UCSD-AML1 (cell line): ENCODE measurements around the gene SCRN1.
"Not testable (repeated sequence)": the region's sequence is repeated elsewhere in the genome, so short reads cannot be mapped to it uniquely, and the experiment has no call there.

Experiments used
- DNase-seq: peaks from one replicate; lab custom pipeline; 2025; ENCODE audit not compliant: unreplicated experiment; lab: John Stamatoyannopoulos, UW

SCRN1 gene

GRCh38 chr7:29892231-29892630 lies 97.4 kb downstream of the SCRN1 start:
- DNase-seq = no peak

GRCh38 chr7:29891766-29892165 lies 97.8 kb downstream of the SCRN1 start:
- DNase-seq = no peak

DNA sequence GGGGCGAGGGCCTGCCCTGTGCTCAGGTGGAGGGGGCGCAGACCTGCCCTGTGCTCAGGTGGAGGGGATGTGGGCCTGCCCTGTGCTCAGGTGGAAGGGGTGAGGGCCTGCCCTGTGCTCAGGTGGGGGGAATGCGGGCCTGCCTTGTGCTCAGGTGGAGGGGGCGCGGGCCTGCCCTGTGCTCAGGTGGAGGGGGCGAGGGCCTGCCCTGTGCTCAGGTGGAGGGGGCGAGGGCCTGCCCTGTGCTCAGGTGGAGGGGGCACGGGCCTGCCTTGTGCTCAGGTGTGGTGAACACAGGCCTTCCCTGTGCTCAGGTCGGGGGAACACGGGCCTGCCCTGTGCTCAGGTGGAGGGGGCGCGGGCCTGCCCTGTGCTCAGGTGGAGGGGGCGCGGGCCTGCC lies 98.8 kb downstream of the SCRN1 start:
- not testable (repeated sequence) for DNase-seq

- no peak for DNase-seq
Measured at GRCh38 chr7:29890251-29890650, 99.3 kb downstream of the SCRN1 start.

- no peak for DNase-seq
Measured at GRCh38 chr7:29889288-29889687, 100.3 kb downstream of the SCRN1 start.

- no peak for DNase-seq
Measured at GRCh38 chr7:29888006-29888405, 101.6 kb downstream of the SCRN1 start.

GRCh38 chr7:29886827-29887226 lies 102.8 kb downstream of the SCRN1 start:
- no peak for DNase-seq

DNA sequence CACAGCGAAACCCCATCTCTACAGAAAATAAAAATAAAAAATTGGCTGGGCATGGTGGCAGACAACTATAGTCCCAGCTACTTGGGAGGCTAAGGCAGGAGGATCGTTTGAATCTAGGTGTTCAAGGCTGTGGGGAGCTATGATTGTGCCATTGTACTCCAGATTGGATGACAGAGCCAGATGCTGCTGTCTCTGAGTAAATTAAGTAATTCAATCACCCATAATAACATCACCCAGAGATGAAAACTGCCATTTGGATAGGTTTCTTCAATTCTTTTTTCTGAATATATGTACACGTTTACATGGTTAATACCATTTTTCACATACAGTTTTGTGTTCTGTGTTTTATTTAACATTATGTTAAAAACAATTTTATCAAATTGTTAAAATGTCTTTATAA lies 104.0 kb downstream of the SCRN1 start:
- DNase-seq = no peak

GRCh38 chr7:29884399-29885272 lies 105.0 kb downstream of the SCRN1 start:
- no peak for DNase-seq

DNA sequence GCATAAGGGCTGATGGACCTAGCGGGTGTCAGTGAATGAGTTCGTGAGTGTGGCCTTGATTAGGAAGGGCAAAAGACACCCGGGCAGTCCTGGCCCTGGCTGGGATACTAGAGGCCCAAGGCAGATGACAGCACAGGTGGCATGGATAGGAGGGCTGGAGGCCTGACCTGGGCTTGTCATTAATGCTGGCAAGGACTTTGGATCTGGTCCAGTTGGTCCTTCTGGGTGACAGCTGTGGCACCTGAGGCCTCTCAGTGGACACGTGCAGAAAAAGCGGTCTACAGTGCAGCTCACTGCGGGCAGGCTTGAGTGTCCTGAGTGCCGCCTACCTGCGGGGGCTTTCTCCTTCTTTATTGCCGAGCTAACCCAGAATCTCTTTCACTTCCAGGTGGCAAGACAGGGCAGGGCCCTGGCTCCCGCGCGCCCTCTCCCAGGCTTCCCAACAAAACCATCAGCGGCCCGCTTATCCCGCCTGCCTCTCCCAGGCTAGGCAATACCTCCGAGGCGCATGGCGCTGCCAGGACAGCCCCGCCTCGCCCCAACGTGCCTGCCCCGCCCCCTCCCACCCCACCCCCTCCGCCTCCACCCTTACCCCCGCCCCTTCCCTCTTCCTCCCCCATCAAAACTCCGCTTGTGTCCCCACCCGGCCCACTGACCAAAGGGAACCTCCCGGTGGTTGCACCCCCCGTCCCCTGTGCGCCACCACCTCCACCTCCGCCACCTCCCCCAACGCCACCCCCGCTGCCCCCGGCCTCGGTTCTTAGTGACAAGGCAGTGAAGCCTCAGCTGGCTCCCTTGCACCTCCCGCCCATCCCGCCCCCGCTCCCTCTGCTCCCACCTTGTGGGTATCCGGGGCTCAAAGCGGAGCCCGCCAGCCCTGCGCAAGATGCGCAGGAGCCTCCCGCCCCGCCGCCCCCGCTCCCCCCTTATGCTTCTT lies 105.9 kb downstream of the SCRN1 start:
- DNase-seq = no peak

DNA sequence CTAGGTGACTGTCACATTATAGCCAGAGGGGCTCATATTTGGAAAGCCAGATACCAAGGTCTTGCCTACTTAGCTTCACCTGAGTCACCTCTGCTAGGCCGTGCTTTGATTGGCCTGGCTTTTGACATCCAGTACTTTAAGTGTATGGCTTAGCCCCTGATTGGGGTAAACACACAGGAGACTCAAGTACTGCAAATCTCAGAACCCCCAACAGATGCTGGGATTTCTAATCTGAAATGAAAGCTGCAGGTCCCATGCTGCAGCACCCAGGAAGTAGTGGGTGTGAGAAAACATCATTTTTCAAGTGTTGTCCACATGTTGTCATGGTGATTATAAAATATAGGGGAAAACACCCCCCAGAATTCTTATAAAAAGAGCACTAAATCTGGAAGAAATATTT lies 107.1 kb downstream of the SCRN1 start:
- DNase-seq = no peak

- no peak for DNase-seq
Measured at GRCh38 chr7:29881724-29882123, 107.9 kb downstream of the SCRN1 start.

DNA sequence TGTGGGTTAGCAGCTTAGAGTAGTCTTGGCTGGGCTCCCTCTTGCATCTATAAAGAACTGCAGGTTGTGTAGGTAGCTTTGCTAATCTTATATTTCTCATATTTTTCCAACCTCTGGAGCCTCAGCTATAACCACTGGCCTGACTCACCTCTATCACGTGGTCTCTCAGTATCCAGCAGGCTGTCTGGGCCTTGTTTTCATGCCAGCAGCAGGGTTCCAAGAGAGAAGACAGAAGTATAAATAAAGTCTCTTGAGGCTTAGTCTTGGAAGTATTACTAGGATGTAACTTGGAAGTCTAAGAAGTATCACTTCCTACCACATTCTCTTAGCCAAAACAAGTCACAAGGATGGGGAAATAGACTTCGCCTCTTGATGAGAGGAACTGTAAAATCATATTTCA lies 110.0 kb downstream of the SCRN1 start:
- no peak for DNase-seq

DNA sequence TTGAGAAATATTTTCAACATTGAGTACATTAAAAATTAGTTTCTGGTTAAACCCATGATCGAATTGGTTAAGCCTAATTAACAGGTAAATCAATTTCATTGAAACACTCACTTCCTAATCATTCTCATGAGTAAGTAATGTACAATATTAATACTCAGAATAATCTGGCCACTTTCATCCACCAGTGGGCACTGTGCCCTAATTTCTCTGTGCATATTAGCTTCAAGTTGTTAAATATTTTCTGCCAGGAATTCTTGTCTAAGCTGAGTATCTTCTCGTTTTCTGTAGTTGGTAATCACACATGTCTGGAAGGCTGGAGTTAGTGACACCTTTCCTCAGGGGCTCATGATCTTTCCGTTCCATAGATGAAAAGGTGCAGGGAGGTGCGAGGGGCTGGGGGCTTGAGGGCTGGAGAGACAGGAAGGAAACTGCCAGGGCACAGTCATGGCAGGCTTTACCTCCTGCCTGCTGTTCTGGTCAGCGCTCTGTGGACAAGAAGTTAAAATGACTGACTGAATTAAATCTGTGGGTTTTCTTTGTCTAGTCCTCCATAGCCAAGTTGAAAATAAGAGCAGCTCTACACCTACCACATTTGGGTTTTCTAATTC lies 111.4 kb downstream of the SCRN1 start:
- DNase-seq = no peak

DNA sequence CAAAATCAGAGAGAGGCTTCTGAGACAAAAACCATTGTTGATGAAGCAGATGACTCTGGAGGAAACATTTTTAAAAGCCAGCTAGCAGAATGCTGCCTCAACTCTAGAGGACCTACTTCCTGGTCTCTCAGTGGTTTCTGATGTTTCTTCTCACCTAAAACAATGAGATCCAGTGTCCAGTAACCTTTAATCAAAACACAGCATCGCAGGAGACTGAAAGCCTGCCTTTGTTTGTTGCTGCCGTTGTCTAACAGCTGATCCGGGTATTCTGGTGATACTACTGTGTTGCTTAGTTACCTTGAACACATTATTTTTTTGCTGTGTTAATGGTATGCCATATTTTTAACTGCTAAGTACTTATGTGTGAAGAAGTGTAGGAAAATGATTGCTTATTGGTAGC lies 112.4 kb downstream of the SCRN1 start:
- no peak for DNase-seq

DNA sequence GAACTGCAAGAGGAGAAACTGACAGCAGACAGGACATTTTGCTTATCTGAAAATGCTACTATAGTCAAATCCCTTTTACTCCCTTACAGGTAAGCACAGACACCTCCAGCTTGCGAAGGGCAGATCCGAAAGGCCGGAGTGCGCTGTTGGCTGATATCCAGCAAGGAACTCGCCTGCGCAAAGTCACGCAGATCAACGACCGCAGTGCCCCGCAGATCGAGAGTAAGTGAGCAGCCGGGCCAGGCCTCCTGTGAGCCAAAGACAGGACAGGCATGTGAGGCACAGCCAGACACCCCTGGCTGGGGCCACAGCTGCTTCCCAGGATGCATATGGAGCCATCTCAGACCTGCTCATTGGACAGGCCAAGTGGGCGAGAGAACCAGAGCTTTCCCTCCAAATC lies 113.9 kb downstream of the SCRN1 start:
- DNase-seq = no peak

DNA sequence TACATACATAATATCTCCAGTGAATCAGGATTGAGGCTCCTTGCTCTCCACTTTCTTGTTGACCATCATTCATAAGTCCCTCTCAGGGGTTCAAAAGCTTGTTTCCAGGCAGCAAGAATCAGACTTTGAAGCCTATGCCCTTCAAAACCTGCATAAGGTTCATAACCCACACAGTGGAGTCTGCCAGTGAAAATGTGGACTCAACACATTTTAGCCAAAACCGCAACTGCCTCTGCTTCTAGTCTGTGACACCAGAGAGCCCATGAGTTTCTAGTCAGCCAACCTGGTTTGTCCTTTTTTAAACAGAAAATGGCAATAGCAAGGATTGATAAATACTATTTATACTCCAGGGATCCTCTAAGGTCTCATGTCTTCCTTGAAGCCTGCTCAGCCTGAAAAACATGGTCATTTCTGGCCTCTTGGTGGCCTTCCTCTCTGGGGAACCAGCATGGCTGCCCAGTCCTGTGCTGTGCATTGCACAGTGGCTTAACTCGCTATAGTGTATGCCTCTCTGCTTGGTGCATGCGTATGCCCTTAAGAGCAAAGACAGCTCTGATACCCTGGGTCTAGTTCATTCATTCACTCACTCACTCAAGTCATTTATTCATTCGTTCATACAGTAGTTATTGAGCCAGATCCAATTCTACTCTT lies 115.8 kb downstream of the SCRN1 start:
- DNase-seq = no peak

DNA sequence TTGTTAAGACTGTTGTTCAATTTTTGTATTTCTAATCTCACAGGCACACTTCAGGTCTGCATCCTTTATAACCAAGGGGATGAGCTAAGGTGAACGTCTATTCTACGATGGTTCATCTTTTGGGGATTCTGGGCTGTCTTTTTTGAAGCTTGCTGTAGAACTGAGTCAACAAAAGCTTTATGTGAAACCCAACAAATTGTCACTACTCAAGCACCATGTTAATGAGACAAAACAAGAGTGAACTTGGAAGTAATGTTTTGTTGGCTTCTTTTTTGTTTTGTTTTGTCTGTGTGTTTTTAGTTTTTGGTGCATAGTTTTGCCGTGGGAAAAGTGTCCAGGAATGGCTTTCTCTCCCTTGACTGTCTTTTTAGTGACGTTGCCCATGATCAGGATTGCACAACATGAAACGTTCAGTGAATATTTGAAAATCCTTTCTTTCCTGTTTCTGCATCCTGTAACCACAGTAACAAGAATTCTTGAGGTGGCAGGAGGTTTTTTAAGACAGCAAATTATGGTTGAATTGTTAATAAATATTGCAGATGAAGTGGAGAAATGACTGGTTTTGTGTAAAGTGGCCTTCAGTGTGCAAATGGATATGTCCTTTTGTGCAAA lies 117.7 kb downstream of the SCRN1 start:
- no peak for DNase-seq
